NCI-H187 (cell line): ENCODE data around the gene MESP2.

Experiments
- DNase-seq, 2 experiments: peaks; one replicate each; lab custom pipeline; 2025; lab: John Stamatoyannopoulos, UW

The MESP2 gene

DNA sequence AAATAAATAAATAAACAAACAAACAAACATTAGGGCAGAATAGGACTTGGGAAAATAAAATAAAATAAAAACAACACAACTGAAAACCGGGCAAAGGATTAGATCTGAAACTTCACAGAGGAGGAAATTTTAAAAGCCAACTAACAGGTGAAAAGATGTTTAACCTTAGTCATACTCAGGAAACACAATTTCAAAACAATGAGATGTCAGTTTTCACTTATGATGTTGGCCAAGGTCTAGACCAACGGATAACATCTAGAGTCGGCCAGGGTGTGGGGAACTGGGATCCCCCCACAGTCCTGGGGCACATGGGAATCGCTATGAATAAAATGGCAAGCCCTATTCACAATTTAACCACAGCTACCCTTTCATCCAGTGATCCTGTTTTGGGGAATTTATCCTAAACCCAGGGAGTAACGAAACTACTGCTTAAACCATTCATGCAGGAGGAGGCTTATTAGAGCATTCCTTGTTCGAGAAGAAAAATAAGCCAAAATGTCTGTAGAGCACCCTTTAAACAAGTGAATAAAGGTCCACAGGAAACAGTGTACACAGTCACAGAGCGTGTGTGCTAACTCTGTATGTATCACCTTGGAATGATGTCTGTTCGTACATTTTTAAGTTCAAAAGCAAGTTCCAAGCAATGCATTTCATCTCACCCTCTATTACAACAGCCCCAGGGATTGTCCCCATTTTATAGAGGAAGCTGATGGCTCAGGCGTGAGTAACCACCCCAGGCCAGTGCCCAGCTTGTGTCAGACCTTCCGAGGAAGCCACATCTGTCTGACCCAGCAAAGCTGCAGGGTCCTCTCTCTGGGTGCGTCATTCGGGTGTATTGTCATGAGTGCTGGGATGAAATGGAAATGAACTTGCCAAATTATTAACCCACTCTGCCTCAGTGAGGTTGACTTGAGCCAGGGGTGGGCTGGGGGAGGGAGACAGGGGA is 44.8 kb downstream of the MESP2 start:
- no peak for DNase-seq

DNA sequence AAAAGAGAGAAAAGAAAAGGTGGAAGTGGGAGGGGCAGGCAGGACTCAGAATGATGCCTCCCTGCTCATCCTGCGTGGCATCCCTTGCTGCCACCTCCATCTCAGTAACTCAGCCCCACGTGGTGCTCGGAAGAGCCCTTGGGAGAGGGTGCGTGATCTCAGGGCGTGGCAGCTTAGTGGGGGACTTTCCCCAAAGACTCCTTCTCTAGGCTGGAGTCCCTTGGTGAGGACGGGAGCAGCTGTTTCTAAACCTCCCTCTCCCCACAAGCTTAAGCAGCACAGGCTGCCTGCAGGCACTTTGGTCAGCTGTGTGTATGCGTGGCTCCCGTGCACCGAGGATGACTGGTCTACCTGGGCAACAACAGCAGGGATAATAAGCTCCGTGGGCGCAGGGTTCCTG is 45.9 kb downstream of the MESP2 start:
- no peak for DNase-seq

DNA sequence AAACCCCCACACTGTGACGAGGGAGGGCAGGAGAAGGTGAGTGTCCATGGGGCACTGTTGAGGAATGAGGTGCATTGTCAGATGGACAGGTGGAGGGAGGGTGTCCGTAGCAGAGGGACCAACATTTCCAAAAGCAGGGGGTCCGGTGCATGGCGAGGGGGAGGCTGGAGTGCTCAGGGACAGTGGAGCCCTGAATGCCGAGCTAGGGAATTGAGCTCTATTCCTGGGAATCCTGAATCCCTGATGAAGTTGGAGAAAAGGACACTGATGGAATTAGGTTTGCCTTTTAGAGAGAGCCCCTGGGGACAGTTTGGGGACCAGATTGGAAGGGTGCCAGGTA is 46.4 kb downstream of the MESP2 start:
- DNase-seq = no peak

DNA sequence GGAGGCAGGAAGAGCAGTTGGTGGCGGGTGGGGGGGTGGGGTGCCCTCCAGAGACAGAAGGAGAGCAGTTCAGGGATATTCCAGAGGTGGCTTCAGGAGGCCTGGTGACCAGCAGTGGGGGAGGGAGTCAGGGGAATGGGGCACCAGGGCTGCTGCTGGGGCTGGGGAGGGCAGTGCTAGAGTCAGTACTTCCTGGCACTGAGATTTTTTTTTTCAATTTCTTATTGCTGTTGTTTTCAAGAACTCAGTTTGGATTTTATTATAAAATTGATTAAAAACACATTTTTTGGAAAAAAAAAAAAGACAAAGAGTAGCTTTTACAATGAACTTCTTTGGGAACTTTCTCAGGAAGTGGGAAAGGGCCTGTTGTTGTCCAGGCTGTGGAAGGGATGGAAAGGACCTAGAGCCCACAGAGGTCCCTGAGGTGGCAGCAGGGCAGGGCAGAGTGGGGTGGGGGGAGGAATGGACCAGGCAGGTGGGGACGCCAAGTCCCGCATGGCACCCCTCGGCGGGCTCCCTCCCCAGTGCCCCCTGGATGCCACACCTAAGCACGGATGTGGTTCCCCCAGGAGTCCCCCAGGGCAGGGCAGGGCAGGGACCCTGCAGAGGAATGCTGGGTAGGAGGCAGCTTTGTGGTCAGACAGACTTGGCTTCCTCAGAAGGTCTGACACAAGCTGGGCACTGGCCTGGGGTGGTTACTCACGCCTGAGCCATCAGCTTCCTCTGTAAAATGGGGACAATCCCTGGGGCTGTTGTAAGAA is 47.0 kb downstream of the MESP2 start:
- DNase-seq = no peak

DNA sequence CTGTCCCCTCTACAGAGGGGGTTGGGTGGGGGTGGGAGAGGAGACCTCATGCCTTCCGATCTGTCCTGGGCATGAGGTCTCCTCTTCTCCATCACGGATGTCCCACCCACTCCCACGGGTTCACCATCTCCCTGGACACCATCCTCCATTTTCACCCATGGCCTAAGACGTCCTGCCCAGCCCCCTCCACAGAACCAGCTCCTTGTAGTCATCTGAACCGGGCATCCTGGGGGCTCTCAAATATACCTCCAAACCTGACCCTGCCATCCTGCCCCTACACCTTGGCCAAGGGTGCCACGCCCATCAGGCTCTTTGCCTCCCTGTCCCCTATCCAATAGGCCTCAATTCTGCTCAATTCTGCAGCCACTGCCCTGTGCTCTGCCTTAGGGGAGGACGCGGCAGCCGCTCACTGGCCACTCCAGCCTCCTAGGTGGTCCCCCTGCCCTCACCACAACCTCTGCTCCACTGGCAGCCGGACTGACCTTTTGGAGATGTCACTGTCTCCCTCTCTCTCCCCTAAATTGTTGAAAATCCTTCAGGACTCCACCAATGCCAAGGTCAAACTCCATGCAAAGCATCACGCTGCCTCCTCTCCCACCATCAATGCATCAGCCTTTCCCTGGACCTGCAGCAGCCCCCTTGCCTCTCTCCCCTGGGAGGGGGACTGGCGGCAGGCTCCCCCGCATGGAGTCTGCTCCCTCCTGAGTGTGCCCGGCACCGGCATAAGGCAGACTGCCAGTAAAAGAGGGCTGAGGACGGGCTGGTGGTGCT is 47.9 kb downstream of the MESP2 start:
- DNase-seq = no peak

DNA sequence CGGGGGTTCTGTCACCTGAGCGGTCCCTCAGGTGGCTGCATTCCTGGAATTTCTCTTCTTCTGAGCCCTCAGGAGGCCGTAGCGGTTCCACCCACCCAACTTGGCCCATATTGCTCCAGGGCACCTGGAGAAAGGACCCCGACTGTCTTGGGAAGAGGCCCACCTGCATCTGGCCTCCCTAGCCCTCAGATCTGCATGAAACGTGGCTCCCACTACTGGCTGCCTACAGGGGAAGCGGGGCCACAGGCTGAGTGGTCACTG is 48.4 kb downstream of the MESP2 start:
- DNase-seq = no peak

DNA sequence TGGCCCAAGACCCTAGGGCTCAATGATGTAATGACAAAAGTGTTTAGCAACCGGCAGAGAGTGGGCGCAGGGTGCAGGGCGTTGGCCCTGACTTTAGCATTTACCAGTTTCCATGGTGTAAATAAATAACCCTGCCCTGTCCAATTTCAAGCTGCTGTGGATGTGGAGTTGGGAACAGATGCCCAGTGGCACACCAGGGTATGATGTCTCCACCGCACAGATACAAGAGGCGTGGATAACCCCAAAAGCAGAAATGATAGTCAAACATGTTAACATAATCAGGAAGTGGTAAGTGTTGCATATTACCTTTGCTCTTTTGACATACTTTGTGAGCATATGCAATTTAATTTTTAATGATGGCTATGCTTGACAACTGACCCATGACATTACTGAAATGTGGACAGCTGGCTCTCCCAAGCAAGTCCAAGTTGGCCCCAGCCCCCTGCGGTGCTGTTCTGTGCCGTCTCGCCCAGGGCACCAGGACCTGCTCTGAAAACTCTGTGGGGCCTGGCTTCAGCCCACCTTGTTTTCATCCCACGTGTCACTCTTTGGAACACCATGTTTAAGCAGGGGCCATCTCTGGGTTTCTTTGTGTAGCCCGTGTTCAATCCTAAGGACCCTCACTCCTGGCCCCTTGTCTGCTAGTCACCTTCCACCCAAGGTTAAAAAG is 49.3 kb downstream of the MESP2 start:
- no peak for DNase-seq

DNA sequence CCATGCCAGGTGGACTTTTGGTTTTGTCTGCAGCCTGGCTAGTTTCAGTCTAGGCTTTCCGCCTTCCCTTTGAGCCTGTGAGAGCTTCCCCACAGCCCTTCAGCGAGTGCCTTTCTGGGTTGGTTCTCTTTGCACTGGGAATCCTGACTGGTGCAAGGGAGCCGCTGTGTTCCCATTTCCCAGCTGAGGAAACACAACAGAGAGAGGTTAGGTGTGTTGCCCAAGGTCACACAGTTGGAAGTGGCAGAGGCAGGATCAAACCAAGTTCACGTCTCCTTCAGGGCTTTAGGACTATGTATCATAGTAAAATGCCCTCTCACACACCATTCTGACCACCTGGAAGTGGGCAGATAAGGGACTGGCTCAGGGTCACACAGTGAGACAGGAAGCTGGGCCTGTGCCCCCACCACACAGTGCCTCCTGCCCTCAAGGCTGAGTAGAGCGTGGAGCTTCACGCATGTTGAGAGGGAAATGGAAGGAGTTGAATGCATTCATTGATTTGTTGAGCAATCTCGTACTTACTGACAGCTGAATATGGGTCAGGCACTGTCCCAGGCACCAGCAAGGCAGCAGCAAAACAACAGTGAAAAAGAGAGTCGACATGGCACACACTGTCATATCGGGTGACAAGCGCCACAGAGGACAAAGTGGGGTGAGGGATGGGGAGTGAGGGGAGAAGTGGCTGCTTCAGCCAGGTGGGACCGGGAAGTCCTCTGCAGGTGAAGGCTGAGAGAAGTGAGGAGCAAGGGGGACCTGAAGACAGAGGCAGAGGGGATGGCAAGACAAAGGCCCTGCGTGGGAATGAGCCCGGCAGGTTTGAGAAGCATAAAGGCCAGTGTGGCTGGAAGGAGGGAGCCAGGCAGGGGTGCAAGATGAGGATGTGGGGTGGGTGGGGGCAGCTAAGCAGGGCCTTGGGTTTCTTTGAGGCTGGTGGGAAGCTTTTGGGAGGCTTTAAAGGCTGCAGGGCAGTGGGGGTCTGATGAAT is 50.8 kb downstream of the MESP2 start:
- DNase-seq = no peak

DNA sequence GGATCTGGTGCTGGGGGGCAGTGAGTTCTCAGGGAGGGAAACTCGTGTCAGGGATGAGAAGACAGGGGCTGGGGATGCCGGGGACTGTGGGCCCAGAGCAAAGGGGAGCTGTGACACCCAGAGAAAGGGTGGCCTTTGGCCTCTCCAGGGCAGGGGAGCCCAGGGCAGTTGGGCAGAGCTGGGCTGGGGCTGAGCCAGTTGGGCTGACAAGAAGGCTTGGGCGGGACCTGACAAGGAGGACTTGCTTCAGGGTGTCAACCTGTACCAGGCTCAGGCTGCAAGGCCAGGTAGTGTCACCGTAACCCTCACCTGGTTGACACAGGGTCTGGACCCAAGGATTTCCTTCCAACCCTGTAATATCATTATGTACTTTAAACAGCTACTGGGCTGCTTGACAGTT is 51.7 kb downstream of the MESP2 start:
- no peak for DNase-seq
